Hepatocyte (in vitro differentiated cells): ENCODE results near the gene ABR. TPM values are rescaled to one million over a fixed set of nuclear protein-coding genes. Genes with fewer than 3 reads are reported as not detected.

Experiments used
- DNase-seq: peaks from one replicate; pipeline ENCODE4 v3.0.0-alpha.2; 2016; ENCODE audit warnings: low spot score
- H2AFZ ChIP-seq: fragments of 200-600 bp; sonication (generic); 2 replicates; pipeline ENCODE4 v1.6.0; 2016; ENCODE audit warnings: antibody characterized with exemption, mild to moderate bottlenecking
- H3K27ac ChIP-seq: fragments of 200-600 bp; sonication (generic); 2 replicates; pipeline ENCODE4 v1.5.1; 2016; ENCODE audit warnings: mild to moderate bottlenecking
- H3K27me3 ChIP-seq: fragments of 200-600 bp; sonication (generic); 2 replicates; pipeline ENCODE4 v1.6.1; 2016
- H3K36me3 ChIP-seq: fragments of 200-600 bp; sonication (generic); replicated peaks from 2 replicates; pipeline ENCODE4 v1.5.1; 2016; ENCODE audit warnings: low read depth; ENCODE audit not compliant: insufficient read depth
- H3K4me1 ChIP-seq: fragments of 200-600 bp; sonication (generic); 2 replicates; pipeline ENCODE4 v1.5.1; 2016; ENCODE audit warnings: mild to moderate bottlenecking, moderate library complexity; ENCODE audit not compliant: insufficient read depth
- H3K4me2 ChIP-seq: fragments of 200-600 bp; sonication (generic); 2 replicates; pipeline ENCODE4 v1.6.0; 2016
- H3K4me3 ChIP-seq: fragments of 200-600 bp; sonication (generic); 2 replicates; pipeline ENCODE4 v1.5.1; 2016; ENCODE audit warnings: mild to moderate bottlenecking
- H3K79me2 ChIP-seq: fragments of 200-600 bp; sonication (generic); 2 replicates; pipeline ENCODE4 v1.6.0; 2017; ENCODE audit warnings: mild to moderate bottlenecking
- H3K9me2 ChIP-seq: fragments of 200-600 bp; sonication (generic); replicated peaks from 2 replicates; pipeline ENCODE4 v1.6.0; 2017; ENCODE audit warnings: mild to moderate bottlenecking; ENCODE audit not compliant: insufficient read depth
- H3K9me3 ChIP-seq: fragments of 200-600 bp; sonication (generic); 2 replicates; pipeline ENCODE4 v1.5.1; 2016; ENCODE audit warnings: low read depth, mild to moderate bottlenecking
- H4K20me1 ChIP-seq: fragments of 200-600 bp; sonication (generic); 2 replicates; pipeline ENCODE4 v1.6.0; 2016; ENCODE audit warnings: mild to moderate bottlenecking; ENCODE audit not compliant: insufficient read depth, poor library complexity, severe bottlenecking
- CTCF ChIP-seq: fragments of 200-600 bp; sonication (generic); IDR thresholded peaks from 2 replicates; pipeline ENCODE4 v1.5.1; 2016; ENCODE audit warnings: antibody characterized with exemption, mild to moderate bottlenecking; ENCODE audit not compliant: poor library complexity
- EZH2 ChIP-seq: fragments of 200-600 bp; sonication (generic); IDR thresholded peaks from 2 replicates; pipeline ENCODE4 v1.6.1; 2016; ENCODE audit warnings: antibody characterized with exemption, mild to moderate bottlenecking, borderline replicate concordance
- EZH2phosphoT487 ChIP-seq: fragments of 200-600 bp; sonication (generic); IDR thresholded peaks from one replicate; pipeline ENCODE4 v1.6.1; 2018; ENCODE audit warnings: antibody characterized with exemption, mild to moderate bottlenecking, low read depth, moderate library complexity; ENCODE audit not compliant: unreplicated experiment, severe bottlenecking
- WGBS: methylation state at CpG from one replicate; pipeline ENCODE4 v1.1.6; 2016; ENCODE audit warnings: low lambda C conversion rate; ENCODE audit errors: missing lambda C conversion rate; 5-methylcytosine and 5-hydroxymethylcytosine counted together
- polyA plus RNA-seq: library from polyadenylated mRNA; unstranded; fragments of >200 nt; fragmentation: Nextera tagmentation; extraction: Ambion mirVana; gene quantifications from 2 replicates; pipeline ENCODE4 v1.2.1, GENCODE V29; 2016
- total RNA-seq: library from RNA; depleted of rRNA; stranded (reverse); fragments of >200 nt; gene quantifications from 2 replicates; pipeline ENCODE4 v1.2.3, GENCODE V29; 2014

ABR gene
- total and polyA plus RNA-seq, 2 experiments from 2014 or later: 26.8 to 51.5 TPM

- no peaks in the 10 kb centered on the region for H3K9me3 ChIP-seq
- H4K20me1 ChIP-seq: no peaks in the 10 kb centered on the region
- no peak overlapping the region for H2AFZ ChIP-seq
- TF ChIP-seq EZH2: no peak
- TF ChIP-seq EZH2phosphoT487: no peak
- WGBS: 65% methylated on average over 17 of the region's 17 CpGs
- H3K4me1 ChIP-seq: peaks cover 11% of the 10 kb centered on the region
- H3K4me2 ChIP-seq: peak overlapping the region; percentile 56
- H3K79me2 ChIP-seq: no peaks in the 10 kb centered on the region
- peak; percentile 50 for DNase-seq
- H3K27me3 ChIP-seq: no peaks in the 10 kb centered on the region
- no peak overlapping the region for H3K4me3 ChIP-seq
- H3K36me3 ChIP-seq: no peaks in the 10 kb centered on the region
- H3K27ac ChIP-seq: peak overlapping the region; percentile 87
- H3K9me2 ChIP-seq: no peaks in the 10 kb centered on the region
Observed at GRCh38 chr17:1197781-1198490, 18.2 kb upstream of the ABR start.

DNA sequence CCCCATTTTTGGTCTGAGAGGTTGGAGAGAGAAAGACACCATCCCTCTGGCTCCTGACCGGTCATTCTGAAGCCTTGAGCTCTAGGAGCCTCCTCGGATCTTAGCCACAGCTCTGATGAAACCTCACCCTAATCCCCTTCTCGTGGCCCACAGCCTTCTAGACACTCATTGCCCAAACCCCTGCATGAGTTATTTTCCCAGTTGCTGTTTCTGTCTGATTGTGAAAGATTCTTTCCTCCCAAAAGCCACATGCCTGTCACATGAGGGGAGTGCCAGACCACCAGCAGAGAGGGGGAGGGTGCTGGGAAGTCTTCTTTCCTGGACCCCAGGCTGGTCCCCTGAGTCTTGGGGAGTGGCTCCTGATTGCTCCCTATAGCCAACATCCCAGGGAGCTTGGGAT lies 17.6 kb upstream of the ABR start:
- Histone ChIP-seq H3K9me2 (no peaks in the 10 kb centered on the region), H3K4me3 (no peak overlapping the region), H3K9me3 (no peaks in the 10 kb centered on the region), H3K27me3 (no peaks in the 10 kb centered on the region), H2AFZ (no peak overlapping the region), H3K4me1 (peaks cover 11% of the 10 kb centered on the region), H3K79me2 (no peaks in the 10 kb centered on the region), H4K20me1 (no peaks in the 10 kb centered on the region), H3K36me3 (no peaks in the 10 kb centered on the region), H3K4me2 (peak overlapping the region; percentile 56), H3K27ac (peak overlapping the region; percentile 87)
- TF ChIP-seq CTCF: no peak
- no peak for TF ChIP-seq EZH2
- TF ChIP-seq EZH2phosphoT487: no peak
- 47% methylated on average over 3 of the region's 3 CpGs for WGBS
- DNase-seq: peak; percentile 59

GRCh38 chr17:1196946-1197345 lies 17.2 kb upstream of the ABR start:
- 94% methylated on average over 14 of the region's 14 CpGs for WGBS
- peak overlapping the region; percentile 87 for H3K27ac ChIP-seq

More at GRCh38 chr17:1196946-1197345, 17.2 kb upstream of the ABR start:
- TF ChIP-seq EZH2 (no peak), CTCF (no peak), EZH2phosphoT487 (no peak)
- H3K9me2 ChIP-seq: no peaks in the 10 kb centered on the region
- H2AFZ ChIP-seq: no peak overlapping the region
- no peak overlapping the region for H3K4me3 ChIP-seq
- H3K79me2 ChIP-seq: no peaks in the 10 kb centered on the region
- H3K4me1 ChIP-seq: peaks cover 11% of the 10 kb centered on the region
- H3K36me3 ChIP-seq: no peaks in the 10 kb centered on the region
- H4K20me1 ChIP-seq: no peaks in the 10 kb centered on the region
- no peaks in the 10 kb centered on the region for H3K9me3 ChIP-seq
- DNase-seq: no peak
- H3K4me2 ChIP-seq: no peak overlapping the region
- no peaks in the 10 kb centered on the region for H3K27me3 ChIP-seq
